ENCODE results near the gene DNAJC5. TPM values are rescaled to one million over a fixed set of nuclear protein-coding genes. Genes with fewer than 3 reads are reported as not detected.

The DNAJC5 gene
- total RNA-seq, 1 experiment from 2014 or later: 79.9 TPM

GRCh38 chr20:63937596-63937995 is 42.7 kb downstream of the DNAJC5 start:
- no peaks in the 10 kb centered on the region for H3K9me3 Mint-ChIP-seq (ENCODE audit: low read depth, unreplicated experiment)
- no TSS peak for BruUV-seq (replicated peaks)
- no peaks in the 10 kb centered on the region for H3K4me1 Mint-ChIP-seq (ENCODE audit: low read depth, unreplicated experiment)
- DNase-seq: no peak
- intact Hi-C loops (cut with micrococcal nuclease; ENCODE audit: unreplicated experiment): no loop called here
- TF ChIP-seq, protein P1, sequence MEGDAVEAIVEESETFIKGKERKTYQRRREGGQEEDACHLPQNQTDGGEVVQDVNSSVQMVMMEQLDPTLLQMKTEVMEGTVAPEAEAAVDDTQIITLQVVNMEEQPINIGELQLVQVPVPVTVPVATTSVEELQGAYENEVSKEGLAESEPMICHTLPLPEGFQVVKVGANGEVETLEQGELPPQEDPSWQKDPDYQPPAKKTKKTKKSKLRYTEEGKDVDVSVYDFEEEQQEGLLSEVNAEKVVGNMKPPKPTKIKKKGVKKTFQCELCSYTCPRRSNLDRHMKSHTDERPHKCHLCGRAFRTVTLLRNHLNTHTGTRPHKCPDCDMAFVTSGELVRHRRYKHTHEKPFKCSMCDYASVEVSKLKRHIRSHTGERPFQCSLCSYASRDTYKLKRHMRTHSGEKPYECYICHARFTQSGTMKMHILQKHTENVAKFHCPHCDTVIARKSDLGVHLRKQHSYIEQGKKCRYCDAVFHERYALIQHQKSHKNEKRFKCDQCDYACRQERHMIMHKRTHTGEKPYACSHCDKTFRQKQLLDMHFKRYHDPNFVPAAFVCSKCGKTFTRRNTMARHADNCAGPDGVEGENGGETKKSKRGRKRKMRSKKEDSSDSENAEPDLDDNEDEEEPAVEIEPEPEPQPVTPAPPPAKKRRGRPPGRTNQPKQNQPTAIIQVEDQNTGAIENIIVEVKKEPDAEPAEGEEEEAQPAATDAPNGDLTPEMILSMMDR (IDR thresholded peaks at IDR 0.05; ENCODE audit: unreplicated experiment): no peak
- no peak overlapping the region for H3K27ac Mint-ChIP-seq (ENCODE audit: unreplicated experiment)
- H3K4me3 Mint-ChIP-seq (ENCODE audit: low read depth, unreplicated experiment): no peak overlapping the region
- CTCF ChIA-PET: interaction anchor here (0.7 kb wide), 1 partner anchor 1969 kb away, joined by 4 read pairs; no protein-coding TSS in a partner anchor
- no peaks in the 10 kb centered on the region for H3K27me3 Mint-ChIP-seq (ENCODE audit: unreplicated experiment)
- H3K36me3 Mint-ChIP-seq (ENCODE audit: insufficient read depth, unreplicated experiment): peaks cover 79% of the 10 kb centered on the region

GRCh38 chr20:63939061-63939935 is 44.4 kb downstream of the DNAJC5 start:
- Mint-ChIP-seq H3K27ac (ENCODE audit: unreplicated experiment) (no peak overlapping the region), H3K9me3 (ENCODE audit: low read depth, unreplicated experiment) (no peaks in the 10 kb centered on the region), H3K27me3 (ENCODE audit: unreplicated experiment) (no peaks in the 10 kb centered on the region), H3K36me3 (ENCODE audit: insufficient read depth, unreplicated experiment) (peaks cover 90% of the 10 kb centered on the region), H3K4me3 (ENCODE audit: low read depth, unreplicated experiment) (no peak overlapping the region), H3K4me1 (ENCODE audit: low read depth, unreplicated experiment) (no peaks in the 10 kb centered on the region)
- DNase-seq: no peak
- BruUV-seq (replicated peaks): no TSS peak
- TF ChIP-seq, protein P1 (IDR thresholded peaks at IDR 0.05; ENCODE audit: unreplicated experiment): no peak
- CTCF ChIA-PET: interaction anchor here (0.8 kb wide), 1 partner anchor 18 kb away, joined by 4 read pairs; no protein-coding TSS in a partner anchor
- intact Hi-C loops (cut with micrococcal nuclease; ENCODE audit: unreplicated experiment): no loop called here

DNA sequence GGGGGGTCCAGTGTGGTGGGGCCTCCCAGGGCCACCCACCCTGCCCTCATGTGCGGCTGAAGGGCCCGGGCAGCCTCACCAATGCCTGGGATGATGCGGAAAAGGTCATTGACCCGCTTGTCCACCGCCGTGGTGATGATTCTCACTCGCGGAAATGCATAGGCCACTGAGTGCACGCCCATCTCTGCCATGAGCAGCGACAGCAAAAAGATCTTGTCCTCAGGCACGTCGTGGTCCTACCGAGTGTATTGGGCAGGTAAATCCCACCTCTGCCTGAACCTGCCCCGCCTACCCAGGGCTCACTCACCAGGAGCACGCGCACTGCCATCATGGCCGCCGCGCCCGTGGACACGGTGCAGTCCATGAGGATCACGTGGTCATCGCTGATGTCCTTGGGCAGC is 45.1 kb downstream of the DNAJC5 start:
- no peaks in the 10 kb centered on the region for H3K27me3 Mint-ChIP-seq (ENCODE audit: unreplicated experiment)
- no peaks in the 10 kb centered on the region for H3K4me1 Mint-ChIP-seq (ENCODE audit: low read depth, unreplicated experiment)
- peaks cover 90% of the 10 kb centered on the region for H3K36me3 Mint-ChIP-seq (ENCODE audit: insufficient read depth, unreplicated experiment)
- TSS peak; percentile 59 for BruUV-seq (replicated peaks)
- DNase-seq: no peak
- H3K9me3 Mint-ChIP-seq (ENCODE audit: low read depth, unreplicated experiment): no peaks in the 10 kb centered on the region
- TF ChIP-seq, protein P1 (IDR thresholded peaks at IDR 0.05; ENCODE audit: unreplicated experiment): no peak
- H3K4me3 Mint-ChIP-seq (ENCODE audit: low read depth, unreplicated experiment): no peak overlapping the region
- H3K27ac Mint-ChIP-seq (ENCODE audit: unreplicated experiment): no peak overlapping the region
- intact Hi-C loops (cut with micrococcal nuclease; ENCODE audit: unreplicated experiment): no loop called here
- CTCF ChIA-PET: interaction anchor here (0.8 kb wide), 1 partner anchor 17 kb away, joined by 4 read pairs; no protein-coding TSS in a partner anchor

DNA sequence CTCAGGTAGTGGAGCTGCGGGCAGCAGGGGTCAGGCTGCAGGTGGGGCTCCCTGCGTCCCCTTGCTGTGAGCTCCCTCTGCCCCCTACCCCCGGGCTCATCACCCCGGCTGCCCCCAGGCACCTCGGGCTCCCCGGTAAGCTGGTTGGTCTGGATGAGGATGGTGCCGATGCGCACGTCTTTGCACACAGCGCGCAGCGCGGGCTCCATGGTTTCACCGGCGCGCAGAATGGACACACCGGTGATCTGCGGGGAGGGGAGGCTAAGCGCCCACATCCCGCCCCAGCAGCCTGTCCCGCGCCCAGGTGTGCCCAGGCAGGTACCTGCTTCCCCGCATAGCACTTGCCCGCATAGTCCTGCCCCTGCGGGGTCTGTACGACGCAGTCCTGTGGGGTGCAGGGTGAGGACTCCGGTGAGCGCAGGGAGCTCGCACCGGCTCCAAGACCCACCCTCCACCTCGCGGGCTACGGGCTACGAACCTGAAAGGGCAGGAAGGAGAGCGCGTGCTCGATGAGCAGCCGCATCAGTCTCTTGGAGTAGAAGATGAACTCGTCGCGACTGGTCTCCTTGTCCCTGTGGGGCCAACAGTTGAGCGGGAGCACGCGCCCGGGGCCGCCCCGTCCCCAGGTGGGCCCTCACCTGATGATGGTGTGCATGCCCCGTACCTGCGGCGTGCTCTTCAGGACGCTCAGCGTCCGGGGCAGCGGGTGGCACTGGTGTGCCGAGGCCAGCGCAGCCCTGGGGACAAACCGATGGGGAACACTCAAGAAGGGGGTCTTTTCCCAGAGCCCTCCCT is 45.7 kb downstream of the DNAJC5 start:
- Mint-ChIP-seq H3K36me3 (ENCODE audit: insufficient read depth, unreplicated experiment) (peaks cover 92% of the 10 kb centered on the region), H3K27me3 (ENCODE audit: unreplicated experiment) (no peaks in the 10 kb centered on the region), H3K9me3 (ENCODE audit: low read depth, unreplicated experiment) (no peaks in the 10 kb centered on the region), H3K27ac (ENCODE audit: unreplicated experiment) (peak overlapping the region; percentile 64), H3K4me1 (ENCODE audit: low read depth, unreplicated experiment) (no peaks in the 10 kb centered on the region), H3K4me3 (ENCODE audit: low read depth, unreplicated experiment) (no peak overlapping the region)
- BruUV-seq (replicated peaks): no TSS peak
- intact Hi-C loops (cut with micrococcal nuclease; ENCODE audit: unreplicated experiment): no loop called here
- no peak for DNase-seq
- TF ChIP-seq, protein P1 (IDR thresholded peaks at IDR 0.05; ENCODE audit: unreplicated experiment): no peak
- CTCF ChIA-PET: no interaction called here
